Naive thymus-derived CD4-positive, alpha-beta T cell (primary cell): ENCODE data around the gene RAB23. TPM values are rescaled to one million over a fixed set of nuclear protein-coding genes. Genes with fewer than 3 reads are reported as not detected.

Source experiments
- ATAC-seq: fragments of 150-1000 bp; cut with Tn5 transposase; 2 replicates; pipeline ENCODE4 v1.10.0; 2021; ENCODE audit warnings: mild to moderate bottlenecking, moderate library complexity
- CTCF ChIA-PET: fragments of 350-600 bp; sonication (Branson Sonifier 250); formaldehyde crosslinking; loops from one replicate; lab custom pipeline; 2021; ENCODE audit warnings: antibody characterized with exemption; lab: Charles Lee
- POLR2A ChIA-PET: fragments of 350-600 bp; sonication (Branson Sonifier 250); formaldehyde crosslinking; loops from one replicate; lab custom pipeline; 2021; ENCODE audit warnings: antibody characterized with exemption, inconsistent platforms; lab: Charles Lee
- DNase-seq, 9 donors: peaks; one replicate each; pipeline versions ENCODE4 v3.0.0 to v3.0.0-alpha.2; 2020 to 2022; ENCODE audit warnings: mixed read lengths in 1 of 9
- H3K27ac ChIP-seq: one replicate; pipeline ENCODE4 v1.7.0; 2013; ENCODE audit warnings: mild to moderate bottlenecking, low read depth, low read length, moderate library complexity
- H3K27me3 ChIP-seq, 2 donors: one replicate each; pipeline ENCODE4 v1.7.0; 2013; ENCODE audit warnings: low read length in 2 of 2, mild to moderate bottlenecking in 2 of 2, moderate library complexity in 2 of 2; ENCODE audit not compliant: control insufficient read depth in 2 of 2, insufficient read depth in 2 of 2
- H3K36me3 ChIP-seq, 3 experiments: 1 replicate in 2 of 3; 2 replicates in 1 of 3; pipeline ENCODE4 v1.7.0; 2013; ENCODE audit warnings: low read length in 3 of 3, mild to moderate bottlenecking in 3 of 3, moderate library complexity in 1 of 3; ENCODE audit not compliant: insufficient read depth in 3 of 3, control insufficient read depth in 2 of 3
- H3K4me1 ChIP-seq, 2 donors: one replicate each; pipeline ENCODE4 v1.7.0; 2013; ENCODE audit warnings: low read length in 2 of 2, mild to moderate bottlenecking in 2 of 2, moderate library complexity in 1 of 2; ENCODE audit not compliant: control insufficient read depth in 2 of 2, insufficient read depth in 2 of 2
- H3K4me3 ChIP-seq: 2 replicates; pipeline ENCODE4 v1.7.0; 2013; ENCODE audit warnings: mild to moderate bottlenecking, low read length
- H3K9me3 ChIP-seq, 3 experiments: 1 replicate in 2 of 3; 2 replicates in 1 of 3; pipeline ENCODE4 v1.7.0; 2013; ENCODE audit warnings: low read length in 3 of 3; ENCODE audit not compliant: control insufficient read depth in 2 of 3
- H3K27ac Mint-ChIP-seq, 9 donors: one replicate each; pipeline ENCODE4 v1.8.0; 2020 to 2022; ENCODE audit warnings: mixed read lengths in 9 of 9, mild to moderate bottlenecking in 8 of 9, moderate library complexity in 5 of 9, inconsistent platforms in 2 of 9
- H3K27me3 Mint-ChIP-seq, 5 donors: one replicate each; pipeline ENCODE4 v1.8.0; 2021 to 2022; ENCODE audit warnings: mixed read lengths in 5 of 5, mild to moderate bottlenecking in 1 of 5
- H3K36me3 Mint-ChIP-seq, 5 donors: one replicate each; pipeline ENCODE4 v1.8.0; 2020 to 2022; ENCODE audit warnings: mixed read lengths in 5 of 5, mild to moderate bottlenecking in 3 of 5, inconsistent platforms in 1 of 5
- H3K4me1 Mint-ChIP-seq, 7 donors: one replicate each; pipeline ENCODE4 v1.8.0; 2020 to 2022; ENCODE audit warnings: mixed read lengths in 7 of 7, mild to moderate bottlenecking in 3 of 7, inconsistent platforms in 1 of 7
- H3K4me3 Mint-ChIP-seq, 10 donors: one replicate each; pipeline ENCODE4 v1.8.0; 2020 to 2022; ENCODE audit warnings: mild to moderate bottlenecking in 10 of 10, mixed read lengths in 10 of 10, moderate library complexity in 6 of 10, inconsistent platforms in 2 of 10
- H3K9me3 Mint-ChIP-seq, 11 donors: one replicate each; pipeline ENCODE4 v1.8.0; 2020 to 2022; ENCODE audit warnings: mixed read lengths in 11 of 11, mild to moderate bottlenecking in 4 of 11, inconsistent platforms in 1 of 11, moderate library complexity in 1 of 11
- intact Hi-C, 2 donors: fragments of 100-400 bp; cut with micrococcal nuclease; formaldehyde crosslinking; loops; one replicate each; pipeline ENCODE4 v1.15.1; 2023
- polyA plus RNA-seq, 2 donors: library from polyadenylated mRNA; unstranded; fragments of 300-500 nt; fragmentation: Illumina TruSeq; gene quantifications; one replicate each; pipeline ENCODE4 v1.2.3, GENCODE V29; 2021
- total RNA-seq, 6 experiments: library from RNA in 5 of 6; stranded (reverse) in 5 of 6; gene quantifications; 1 replicate in 5 of 6; 2 replicates in 1 of 6; pipeline ENCODE4 v1.2.3 and lab custom pipeline; 2021 to 2026

Gene RAB23
- total and polyA plus RNA-seq, 7 experiments from 2014 or later, result 0.50 to 3.2 (median 2.0) TPM

DNA sequence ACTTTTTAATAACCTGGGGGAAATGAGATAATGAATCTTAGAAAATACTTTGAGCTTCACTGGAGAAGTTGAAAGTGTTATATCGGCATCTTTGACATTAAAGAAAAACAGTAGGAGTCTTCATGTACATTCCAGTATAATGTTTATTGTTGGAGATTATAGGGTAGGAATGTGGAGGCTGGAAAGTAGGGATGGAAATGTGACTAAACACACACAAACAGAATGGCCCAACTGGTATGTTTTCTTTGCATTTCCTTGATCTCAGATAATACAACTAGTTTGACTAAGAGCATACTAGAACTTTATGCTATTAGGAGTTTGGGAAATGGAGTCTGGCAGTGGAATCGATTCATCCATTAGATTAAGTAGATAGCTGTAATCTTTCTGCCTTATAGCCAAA lies 60.1 kb downstream of the RAB23 start:
- no peak overlapping the region for H3K27ac ChIP-seq
- H3K36me3 Mint-ChIP-seq, result peaks cover 20 to 53% (median 46%) of the 10 kb centered on the region in 5 donors
- no peaks in the 10 kb centered on the region for H3K27me3 ChIP-seq
- ATAC-seq (no peak), DNase-seq (no peak)
- H3K9me3 ChIP-seq, result no peaks in the 10 kb centered on the region
- H3K4me3 ChIP-seq, result no peak overlapping the region
- peaks cover 0 to 15% (median 6%) of the 10 kb centered on the region in 3 experiments for H3K36me3 ChIP-seq
- intact Hi-C loops, result no loop called here
- CTCF ChIA-PET, result no interaction called here
- POLR2A ChIA-PET, result interaction anchor here (1.9 kb wide), 1 partner anchor 10 kb away, joined by 7 read pairs; the partner anchor contains the start of gene BAG2
- H3K4me1 Mint-ChIP-seq, result peaks cover 0 to 3% (median 0%) of the 10 kb centered on the region in 7 donors
- peaks cover 0 to 17% (median 6%) of the 10 kb centered on the region in 11 donors for H3K9me3 Mint-ChIP-seq
- no peaks in the 10 kb centered on the region for H3K27me3 Mint-ChIP-seq
- H3K4me1 ChIP-seq, result no peaks in the 10 kb centered on the region
- no peak overlapping the region for H3K4me3 Mint-ChIP-seq
- H3K27ac Mint-ChIP-seq, result no peak overlapping the region

DNA sequence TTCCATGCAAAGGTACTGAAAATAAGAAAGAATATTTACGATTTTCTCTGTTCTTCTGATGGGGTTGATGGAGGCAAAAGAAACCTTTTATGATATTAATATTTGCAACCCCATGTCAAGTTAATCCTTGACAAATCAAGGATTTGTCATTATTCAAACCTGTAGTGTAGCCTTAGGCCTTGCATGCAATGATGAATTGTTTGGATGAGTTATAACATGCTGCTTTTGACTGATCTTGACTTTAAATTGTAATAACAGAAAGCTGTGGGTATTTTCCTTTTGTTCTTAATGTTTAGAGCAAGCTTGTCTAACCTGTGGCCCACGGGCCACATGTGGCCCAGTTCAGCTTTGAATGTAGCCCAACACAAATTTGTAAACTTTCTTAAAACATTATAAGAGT lies 63.0 kb downstream of the RAB23 start:
- Mint-ChIP-seq H3K9me3 (peaks cover 0 to 1% (median 0%) of the 10 kb centered on the region in 11 donors), H3K27ac (no peak overlapping the region), H3K27me3 (no peaks in the 10 kb centered on the region), H3K36me3 (peaks cover 7 to 44% (median 28%) of the 10 kb centered on the region in 5 donors), H3K4me3 (no peak overlapping the region), H3K4me1 (peaks cover 0 to 3% (median 0%) of the 10 kb centered on the region in 7 donors)
- no peak for ATAC-seq
- no peaks in the 10 kb centered on the region for H3K4me1 ChIP-seq
- no peaks in the 10 kb centered on the region for H3K27me3 ChIP-seq
- ChIA-PET POLR2A (no interaction called here), CTCF (no interaction called here)
- peaks cover 0 to 7% (median 0%) of the 10 kb centered on the region in 3 experiments for H3K36me3 ChIP-seq
- H3K27ac ChIP-seq, result no peak overlapping the region
- H3K9me3 ChIP-seq, result no peaks in the 10 kb centered on the region
- no peak overlapping the region for H3K4me3 ChIP-seq
- intact Hi-C loops, result no loop called here
- no peak for DNase-seq

DNA sequence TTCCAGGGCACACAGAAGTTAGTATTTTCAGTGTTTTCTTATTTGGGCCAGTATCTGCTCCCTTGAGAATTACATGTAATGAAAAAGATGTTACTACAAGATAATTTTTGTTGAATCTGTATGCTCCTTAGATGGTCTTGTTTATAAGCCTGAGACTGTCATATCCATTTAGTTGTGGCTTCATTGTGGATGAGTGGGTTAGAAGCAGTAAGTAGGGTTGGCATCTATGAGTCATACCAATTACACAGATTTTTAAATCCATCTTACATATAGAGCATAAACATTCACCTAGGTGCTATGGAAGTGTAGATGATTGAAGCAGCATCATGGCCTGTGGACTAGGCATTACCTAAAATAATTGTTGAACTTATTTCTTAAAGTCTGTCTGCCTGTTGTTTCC lies 63.4 kb downstream of the RAB23 start:
- no peak overlapping the region for H3K4me3 ChIP-seq
- H3K9me3 ChIP-seq, result no peaks in the 10 kb centered on the region
- intact Hi-C loops, result no loop called here
- peaks cover 0 to 8% (median 3%) of the 10 kb centered on the region in 3 experiments for H3K36me3 ChIP-seq
- H3K27ac Mint-ChIP-seq, result no peak overlapping the region
- CTCF ChIA-PET, result no interaction called here
- POLR2A ChIA-PET, result no interaction called here
- peaks cover 7 to 42% (median 27%) of the 10 kb centered on the region in 5 donors for H3K36me3 Mint-ChIP-seq
- no peaks in the 10 kb centered on the region for H3K27me3 ChIP-seq
- ATAC-seq (no peak), DNase-seq (no peak)
- peaks cover 0 to 3% (median 0%) of the 10 kb centered on the region in 7 donors for H3K4me1 Mint-ChIP-seq
- H3K4me3 Mint-ChIP-seq, result no peak overlapping the region
- no peaks in the 10 kb centered on the region for H3K27me3 Mint-ChIP-seq
- peaks cover 0 to 1% (median 0%) of the 10 kb centered on the region in 11 donors for H3K9me3 Mint-ChIP-seq
- H3K27ac ChIP-seq, result no peak overlapping the region
- no peaks in the 10 kb centered on the region for H3K4me1 ChIP-seq

DNA sequence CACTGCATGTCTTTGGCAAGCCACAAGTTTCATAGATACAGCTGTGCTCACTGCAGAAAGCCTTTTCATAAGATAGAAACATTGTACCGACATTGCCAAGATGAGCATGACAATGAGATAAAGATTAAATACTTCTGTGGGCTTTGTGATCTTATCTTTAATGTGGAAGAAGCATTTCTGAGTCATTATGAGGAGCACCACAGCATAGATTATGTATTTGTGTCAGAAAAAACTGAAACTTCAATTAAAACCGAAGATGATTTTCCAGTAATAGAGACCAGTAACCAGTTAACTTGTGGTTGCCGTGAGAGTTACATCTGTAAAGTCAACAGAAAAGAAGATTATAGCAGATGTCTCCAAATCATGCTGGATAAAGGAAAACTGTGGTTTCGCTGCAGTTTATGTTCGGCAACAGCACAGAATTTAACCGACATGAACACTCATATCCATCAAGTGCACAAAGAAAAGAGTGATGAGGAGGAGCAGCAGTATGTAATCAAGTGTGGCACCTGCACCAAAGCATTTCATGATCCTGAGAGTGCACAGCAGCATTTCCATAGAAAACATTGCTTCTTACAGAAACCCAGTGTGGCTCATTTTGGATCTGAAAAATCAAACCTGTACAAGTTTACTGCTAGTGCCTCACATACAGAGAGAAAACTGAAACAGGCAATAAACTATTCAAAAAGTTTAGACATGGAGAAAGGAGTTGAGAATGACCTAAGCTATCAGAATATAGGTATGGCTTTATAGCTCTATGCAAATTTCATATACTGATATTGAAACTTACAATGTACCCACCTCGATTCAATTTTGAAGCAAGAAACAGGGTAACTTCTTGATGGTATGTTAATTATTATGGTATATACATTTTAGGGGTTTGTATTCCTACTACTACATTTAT lies 73.9 kb downstream of the RAB23 start:
- Mint-ChIP-seq H3K27me3 (no peaks in the 10 kb centered on the region), H3K4me1 (peaks cover 8 to 23% (median 13%) of the 10 kb centered on the region in 7 donors), H3K36me3 (peaks cover 12 to 70% (median 46%) of the 10 kb centered on the region in 5 donors), H3K9me3 (peaks cover 0 to 2% (median 0%) of the 10 kb centered on the region in 11 donors), H3K4me3 (peak overlapping the region in 2 of 10 donors; percentile 12 to 59), H3K27ac (peak overlapping the region in 3 of 9 donors; percentile 55 to 79 (median 61))
- DNase-seq (no peak), ATAC-seq (no peak)
- POLR2A ChIA-PET, result no interaction called here
- no peak overlapping the region for H3K27ac ChIP-seq
- H3K4me1 ChIP-seq, result no peaks in the 10 kb centered on the region
- no peaks in the 10 kb centered on the region for H3K9me3 ChIP-seq
- no peak overlapping the region for H3K4me3 ChIP-seq
- intact Hi-C loops, result no loop called here
- H3K36me3 ChIP-seq, result peaks cover 0 to 30% (median 7%) of the 10 kb centered on the region in 3 experiments
- no peaks in the 10 kb centered on the region for H3K27me3 ChIP-seq
- CTCF ChIA-PET, result no interaction called here

DNA sequence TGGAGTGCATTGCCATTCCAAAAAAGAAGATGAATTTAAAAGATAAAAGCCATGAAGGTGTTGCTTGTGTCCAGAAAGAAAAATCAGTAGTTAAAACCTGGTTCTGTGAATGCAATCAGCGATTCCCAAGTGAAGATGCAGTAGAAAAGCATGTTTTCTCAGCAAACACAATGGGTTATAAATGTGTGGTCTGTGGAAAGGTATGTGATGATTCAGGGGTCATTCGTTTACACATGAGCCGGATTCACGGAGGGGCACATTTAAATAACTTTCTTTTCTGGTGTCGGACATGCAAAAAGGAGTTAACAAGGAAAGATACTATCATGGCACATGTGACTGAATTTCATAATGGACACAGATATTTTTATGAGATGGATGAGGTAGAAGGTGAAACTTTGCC lies 74.7 kb downstream of the RAB23 start:
- peaks cover 0 to 2% (median 0%) of the 10 kb centered on the region in 11 donors for H3K9me3 Mint-ChIP-seq
- H3K36me3 Mint-ChIP-seq, result peaks cover 16 to 71% (median 53%) of the 10 kb centered on the region in 5 donors
- no peaks in the 10 kb centered on the region for H3K27me3 Mint-ChIP-seq
- Histone ChIP-seq H3K9me3 (no peaks in the 10 kb centered on the region), H3K4me1 (no peaks in the 10 kb centered on the region), H3K27me3 (no peaks in the 10 kb centered on the region), H3K36me3 (peaks cover 0 to 22% (median 7%) of the 10 kb centered on the region in 3 experiments), H3K27ac (no peak overlapping the region), H3K4me3 (no peak overlapping the region)
- intact Hi-C loops, result no loop called here
- peak overlapping the region in 1 of 10 donors; percentile 27 for H3K4me3 Mint-ChIP-seq
- DNase-seq (no peak), ATAC-seq (no peak)
- H3K27ac Mint-ChIP-seq, result peak overlapping the region in 1 of 9 donors; percentile 3
- POLR2A ChIA-PET, result no interaction called here
- CTCF ChIA-PET, result no interaction called here
- H3K4me1 Mint-ChIP-seq, result peaks cover 8 to 23% (median 13%) of the 10 kb centered on the region in 7 donors

DNA sequence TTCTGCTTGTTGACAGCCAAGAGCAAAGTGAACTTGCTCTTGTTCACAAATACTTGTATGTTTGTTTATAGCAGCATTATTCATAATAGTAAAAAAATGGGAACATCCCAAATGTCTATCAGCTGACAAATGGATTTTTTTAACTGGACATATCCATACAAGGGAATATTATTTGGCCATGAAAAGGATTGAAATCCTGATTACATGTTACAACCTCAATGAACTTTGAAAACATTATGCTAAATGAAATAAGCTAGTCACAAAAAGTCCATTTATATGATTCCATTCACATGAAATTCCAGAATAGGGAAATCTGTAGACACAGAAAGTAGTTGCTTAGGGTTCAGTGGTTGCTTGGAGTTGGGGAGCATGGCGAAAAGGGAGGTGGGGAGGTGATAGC lies 78.4 kb downstream of the RAB23 start:
- peaks cover 8 to 23% (median 13%) of the 10 kb centered on the region in 7 donors for H3K4me1 Mint-ChIP-seq
- peaks cover 0 to 23% (median 7%) of the 10 kb centered on the region in 3 experiments for H3K36me3 ChIP-seq
- H3K4me1 ChIP-seq, result no peaks in the 10 kb centered on the region
- ChIA-PET POLR2A (no interaction called here), CTCF (no interaction called here)
- intact Hi-C loops, result no loop called here
- H3K4me3 ChIP-seq, result no peak overlapping the region
- H3K27me3 ChIP-seq, result no peaks in the 10 kb centered on the region
- H3K36me3 Mint-ChIP-seq, result peaks cover 23 to 81% (median 58%) of the 10 kb centered on the region in 5 donors
- H3K9me3 Mint-ChIP-seq, result peaks cover 0 to 6% (median 0%) of the 10 kb centered on the region in 11 donors
- H3K9me3 ChIP-seq, result no peaks in the 10 kb centered on the region
- H3K27ac ChIP-seq, result no peak overlapping the region
- DNase-seq, result no peak
- H3K27me3 Mint-ChIP-seq, result no peaks in the 10 kb centered on the region
- no peak overlapping the region for H3K4me3 Mint-ChIP-seq
- ATAC-seq, result no peak
- H3K27ac Mint-ChIP-seq, result no peak overlapping the region
